ENCODE measurements around the gene C11orf87. TPM values are rescaled to one million over a fixed set of nuclear protein-coding genes. Genes with fewer than 3 reads are reported as not detected.

C11orf87 gene
- not detected for total RNA-seq

- H3K9me3 Mint-ChIP-seq: peaks cover 3% of the 10 kb centered on the region
- no peak within 1 kb of the TSS for H3K4me3 Mint-ChIP-seq
- peaks cover 6% of the 10 kb centered on the region for H3K36me3 Mint-ChIP-seq
- H3K27ac Mint-ChIP-seq: no peak within 1 kb of the TSS
- H3K27me3 Mint-ChIP-seq: peaks cover 23 to 31% of the 10 kb centered on the region in 2 donors
- DNase-seq (ENCODE audit: low spot score) (no peak), ATAC-seq (no peak)
- H3K4me1 Mint-ChIP-seq (ENCODE audit: low read depth in 2 of 2): no peaks in the 10 kb centered on the region
Measured at GRCh38 chr11:109421981-109422869, at the start of gene C11orf87. Gene C11orf87, plus strand, starts transcription at chr11:109422190. Its CDS starts 1,444 bp downstream, at chr11:109423634.

DNA sequence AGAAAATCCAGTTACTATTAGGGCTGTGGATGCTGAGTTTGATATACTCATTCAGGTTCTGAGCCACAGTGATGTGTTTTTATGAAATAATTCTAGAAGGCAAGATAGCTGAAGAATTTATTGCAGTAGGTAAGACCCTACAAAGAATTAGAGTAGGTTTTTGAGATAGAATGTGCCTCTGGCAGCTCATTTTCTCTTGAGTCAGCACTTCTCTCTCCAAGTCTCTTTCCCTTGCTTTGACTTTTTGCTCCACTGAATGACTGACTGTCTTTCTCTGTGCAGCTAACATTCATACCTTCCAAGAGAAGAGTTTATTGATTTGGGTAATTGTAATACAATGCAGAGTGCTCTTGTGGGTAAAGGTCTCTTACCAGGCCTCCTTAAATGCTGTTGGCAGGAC is 48.0 kb upstream of the C11orf87 start:
- no peak for DNase-seq (ENCODE audit: low spot score)
- no peak overlapping the region for H3K4me3 Mint-ChIP-seq
- H3K9me3 Mint-ChIP-seq: peaks cover 4% of the 10 kb centered on the region
- no peak for ATAC-seq
- H3K27me3 Mint-ChIP-seq: peaks cover 0 to 2% of the 10 kb centered on the region in 2 donors
- H3K27ac Mint-ChIP-seq: no peak overlapping the region
- H3K4me1 Mint-ChIP-seq (ENCODE audit: low read depth in 2 of 2): no peaks in the 10 kb centered on the region
- H3K36me3 Mint-ChIP-seq: no peaks in the 10 kb centered on the region

GRCh38 chr11:109374441-109374840 is 47.5 kb upstream of the C11orf87 start:
- Mint-ChIP-seq H3K36me3 (no peaks in the 10 kb centered on the region), H3K27ac (no peak overlapping the region), H3K4me1 (ENCODE audit: low read depth in 2 of 2) (no peaks in the 10 kb centered on the region), H3K4me3 (no peak overlapping the region), H3K27me3 (peaks cover 0 to 2% of the 10 kb centered on the region in 2 donors), H3K9me3 (peaks cover 4% of the 10 kb centered on the region)
- DNase-seq (ENCODE audit: low spot score): no peak
- ATAC-seq: no peak

GRCh38 chr11:109377039-109377742 is 44.8 kb upstream of the C11orf87 start:
- Mint-ChIP-seq H3K9me3 (no peaks in the 10 kb centered on the region), H3K4me3 (no peak overlapping the region), H3K4me1 (ENCODE audit: low read depth in 2 of 2) (no peaks in the 10 kb centered on the region), H3K27ac (no peak overlapping the region), H3K36me3 (no peaks in the 10 kb centered on the region), H3K27me3 (peaks cover 0 to 2% of the 10 kb centered on the region in 2 donors)
- no peak for ATAC-seq
- DNase-seq (ENCODE audit: low spot score): no peak

GRCh38 chr11:109378034-109378433 is 44.0 kb upstream of the C11orf87 start:
- no peak for ATAC-seq
- Mint-ChIP-seq H3K27me3 (peaks cover 0 to 2% of the 10 kb centered on the region in 2 donors), H3K36me3 (no peaks in the 10 kb centered on the region)

DNA sequence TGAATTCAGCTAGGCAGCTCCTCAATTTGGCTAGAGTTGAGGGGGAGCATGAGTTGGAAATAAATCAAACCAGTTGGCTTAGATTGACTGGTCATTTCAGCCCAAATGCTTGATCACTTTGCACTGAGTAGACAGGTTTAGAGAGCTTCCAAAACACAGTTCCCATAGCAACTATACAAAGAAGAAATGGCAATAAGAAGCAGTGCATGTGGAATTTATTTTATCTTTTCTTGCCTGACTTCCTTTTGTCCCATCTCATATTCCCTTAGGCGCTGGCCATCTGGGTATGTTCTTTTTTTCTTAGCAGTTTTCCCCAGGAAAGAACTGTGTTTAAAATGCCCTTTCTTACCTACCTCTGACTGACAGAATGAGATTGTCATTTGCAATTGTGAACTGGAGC is 38.7 kb upstream of the C11orf87 start:
- Mint-ChIP-seq H3K4me1 (ENCODE audit: low read depth in 2 of 2) (no peaks in the 10 kb centered on the region), H3K27me3 (no peaks in the 10 kb centered on the region), H3K4me3 (no peak overlapping the region), H3K9me3 (no peaks in the 10 kb centered on the region), H3K27ac (no peak overlapping the region), H3K36me3 (no peaks in the 10 kb centered on the region)
- no peak for DNase-seq (ENCODE audit: low spot score)
- no peak for ATAC-seq

More at GRCh38 chr11:109378034-109378433, 44.0 kb upstream of the C11orf87 start:
- H3K27ac Mint-ChIP-seq: no peak overlapping the region
- DNase-seq (ENCODE audit: low spot score): no peak
- H3K9me3 Mint-ChIP-seq: no peaks in the 10 kb centered on the region
- no peaks in the 10 kb centered on the region for H3K4me1 Mint-ChIP-seq (ENCODE audit: low read depth in 2 of 2)
- H3K4me3 Mint-ChIP-seq: no peak overlapping the region

DNA sequence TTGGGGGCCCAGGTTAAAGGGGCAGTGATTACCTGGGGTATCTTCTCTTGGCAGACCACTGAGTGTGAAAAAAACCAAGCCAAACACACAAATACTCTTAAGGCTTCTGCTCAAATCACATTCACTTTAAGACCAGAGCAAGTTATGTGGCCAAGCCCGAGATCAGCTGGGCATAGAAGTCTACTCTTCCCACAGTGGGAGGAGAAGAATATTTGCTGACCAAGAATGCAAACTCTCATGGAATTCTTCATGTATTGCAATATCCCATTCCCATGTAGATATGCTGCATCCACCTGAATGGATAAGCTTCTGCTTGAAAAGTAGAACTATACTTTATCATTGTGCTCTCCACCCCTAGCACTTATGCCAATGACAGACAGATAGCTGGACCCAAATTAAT is 37.1 kb upstream of the C11orf87 start:
- no peak overlapping the region for H3K4me3 Mint-ChIP-seq
- H3K27ac Mint-ChIP-seq: no peak overlapping the region
- no peaks in the 10 kb centered on the region for H3K27me3 Mint-ChIP-seq
- no peaks in the 10 kb centered on the region for H3K4me1 Mint-ChIP-seq (ENCODE audit: low read depth in 2 of 2)
- ATAC-seq: no peak
- H3K36me3 Mint-ChIP-seq: no peaks in the 10 kb centered on the region
- DNase-seq (ENCODE audit: low spot score): no peak
- peaks cover 6% of the 10 kb centered on the region for H3K9me3 Mint-ChIP-seq

DNA sequence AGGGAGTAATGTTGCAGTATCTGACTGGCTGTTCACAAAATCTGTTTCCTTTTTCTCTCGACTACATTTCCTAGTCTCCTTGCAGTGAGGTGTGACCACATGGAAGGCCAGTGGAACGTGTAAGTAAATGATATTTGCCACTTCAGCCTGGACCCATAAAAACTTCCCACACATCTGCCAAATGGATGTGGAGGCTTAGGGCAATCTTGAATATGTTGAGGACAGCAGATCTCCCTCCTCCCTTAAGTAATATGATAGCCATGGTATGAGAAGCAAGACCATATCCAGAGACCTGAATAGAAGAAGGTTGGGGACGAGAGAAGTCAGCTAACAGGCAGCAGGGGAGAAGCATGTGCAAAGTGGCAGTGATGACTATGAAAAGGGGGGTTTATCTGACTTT is 33.0 kb upstream of the C11orf87 start:
- H3K4me3 Mint-ChIP-seq: no peak overlapping the region
- ATAC-seq (no peak), DNase-seq (ENCODE audit: low spot score) (no peak)
- no peak overlapping the region for H3K27ac Mint-ChIP-seq
- peaks cover 12% of the 10 kb centered on the region for H3K9me3 Mint-ChIP-seq
- H3K4me1 Mint-ChIP-seq (ENCODE audit: low read depth in 2 of 2): no peaks in the 10 kb centered on the region
- H3K27me3 Mint-ChIP-seq: no peaks in the 10 kb centered on the region
- no peaks in the 10 kb centered on the region for H3K36me3 Mint-ChIP-seq

GRCh38 chr11:109390752-109391151 is 31.2 kb upstream of the C11orf87 start:
- ATAC-seq: no peak
- no peaks in the 10 kb centered on the region for H3K27me3 Mint-ChIP-seq
- peaks cover 12% of the 10 kb centered on the region for H3K9me3 Mint-ChIP-seq
- no peaks in the 10 kb centered on the region for H3K4me1 Mint-ChIP-seq (ENCODE audit: low read depth in 2 of 2)
- H3K36me3 Mint-ChIP-seq: no peaks in the 10 kb centered on the region
- H3K4me3 Mint-ChIP-seq: no peak overlapping the region
- no peak for DNase-seq (ENCODE audit: low spot score)
- no peak overlapping the region for H3K27ac Mint-ChIP-seq

- H3K4me3 Mint-ChIP-seq: no peak overlapping the region
- H3K36me3 Mint-ChIP-seq: no peaks in the 10 kb centered on the region
- H3K27ac Mint-ChIP-seq: no peak overlapping the region
- ATAC-seq (no peak), DNase-seq (ENCODE audit: low spot score) (no peak)
- peaks cover 3% of the 10 kb centered on the region for H3K9me3 Mint-ChIP-seq
- no peaks in the 10 kb centered on the region for H3K27me3 Mint-ChIP-seq
- H3K4me1 Mint-ChIP-seq (ENCODE audit: low read depth in 2 of 2): no peaks in the 10 kb centered on the region
Measured at GRCh38 chr11:109401545-109401944, 20.4 kb upstream of the C11orf87 start.

GRCh38 chr11:109405671-109406070 is 16.3 kb upstream of the C11orf87 start:
- peaks cover 4% of the 10 kb centered on the region for H3K9me3 Mint-ChIP-seq
- no peaks in the 10 kb centered on the region for H3K36me3 Mint-ChIP-seq
- no peak overlapping the region for H3K4me3 Mint-ChIP-seq
- H3K4me1 Mint-ChIP-seq (ENCODE audit: low read depth in 2 of 2): no peaks in the 10 kb centered on the region
- DNase-seq (ENCODE audit: low spot score) (no peak), ATAC-seq (no peak)
- H3K27me3 Mint-ChIP-seq: no peaks in the 10 kb centered on the region
- H3K27ac Mint-ChIP-seq: no peak overlapping the region

DNA sequence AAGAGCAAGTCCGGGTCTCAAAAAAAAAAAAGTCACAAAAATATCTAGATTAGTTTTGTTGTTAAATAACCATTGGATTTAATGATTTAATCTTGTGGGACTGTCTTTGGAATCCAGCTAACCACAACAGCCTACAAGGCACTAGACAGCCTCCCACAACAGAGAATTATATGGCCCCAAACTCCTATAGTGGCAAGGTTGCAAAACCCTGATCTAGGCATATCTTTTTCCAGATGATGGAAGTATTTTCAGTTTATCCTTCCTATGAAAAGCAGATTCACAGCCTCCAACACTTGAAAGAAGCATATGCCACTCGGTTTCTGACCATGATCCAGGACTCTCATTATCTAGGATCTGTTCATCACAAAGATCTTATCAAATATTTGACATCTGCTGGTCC is 5.4 kb upstream of the C11orf87 start:
- Mint-ChIP-seq H3K36me3 (peaks cover 6% of the 10 kb centered on the region), H3K27ac (no peak overlapping the region), H3K9me3 (peaks cover 4% of the 10 kb centered on the region), H3K4me3 (no peak overlapping the region), H3K27me3 (peaks cover 5 to 9% of the 10 kb centered on the region in 2 donors), H3K4me1 (ENCODE audit: low read depth in 2 of 2) (no peaks in the 10 kb centered on the region)
- ATAC-seq (no peak), DNase-seq (ENCODE audit: low spot score) (no peak)

GRCh38 chr11:109422870-109423465 is 978 bp downstream of the C11orf87 start:
- Mint-ChIP-seq H3K36me3 (peaks cover 6% of the 10 kb centered on the region), H3K4me1 (ENCODE audit: low read depth in 2 of 2) (no peaks in the 10 kb centered on the region), H3K27ac (no peak overlapping the region), H3K9me3 (peaks cover 3% of the 10 kb centered on the region), H3K27me3 (peaks cover 23 to 31% of the 10 kb centered on the region in 2 donors), H3K4me3 (no peak overlapping the region)
- no peak for ATAC-seq
- DNase-seq (ENCODE audit: low spot score): no peak

All from natural killer cell treated with Interleukin-12 subunit alpha and Interleukin-12 subunit beta and Interleukin-15 and Interleukin-18, amount 100 ng/mL, for 72 hours (primary cell).